Fibroblast of mammary gland (primary cell): ENCODE results near the gene RPL36A.

Experiments used
- DNase-seq: peaks from one replicate; pipeline ENCODE4 v3.0.0-alpha.2; 2010; ENCODE audit warnings: low read depth
- H3K4me3 ChIP-seq: 2 replicates; pipeline ENCODE4 v1.5.1; 2011; ENCODE audit warnings: low read depth, mild to moderate bottlenecking, low read length, moderate library complexity; ENCODE audit not compliant: control insufficient read depth
- CTCF ChIP-seq: conservative IDR thresholded peaks from 2 replicates; pipeline ENCODE4 v1.5.1; 2011; ENCODE audit warnings: low read depth, low read length, inconsistent platforms; ENCODE audit not compliant: control insufficient read depth, insufficient read depth

The RPL36A gene

GRCh38 chrX:101429934-101430333, 39.1 kb downstream of the RPL36A start:
- peak; percentile 73 for DNase-seq
- TF ChIP-seq CTCF, result no peak
- no peak overlapping the region for H3K4me3 ChIP-seq

- TF ChIP-seq CTCF, result no peak
- DNase-seq, result peak; percentile 69
- no peak overlapping the region for H3K4me3 ChIP-seq
Observed at GRCh38 chrX:101430457-101431078, 39.8 kb downstream of the RPL36A start.

- TF ChIP-seq CTCF, result no peak
- no peak overlapping the region for H3K4me3 ChIP-seq
- peak; percentile 12 for DNase-seq
Observed at GRCh38 chrX:101442085-101442484, 51.3 kb downstream of the RPL36A start.
